PFSK-1 (cell line): ENCODE data around the gene DHTKD1.

Experiments
- POLR2AphosphoS5 ChIP-seq: IDR thresholded peaks from 2 replicates; pipeline ENCODE4 v1.6.1; 2012; ENCODE audit warnings: low read depth, mild to moderate bottlenecking, control low read depth, low read length, moderate library complexity
- REST ChIP-seq, 2 experiments: IDR thresholded peaks; 2 replicates each; pipeline versions ENCODE4 v1.6.1 to v1.8.0; 2011 to 2012; ENCODE audit warnings: low read depth in 2 of 2, low read length in 2 of 2, control low read depth in 1 of 2, inconsistent platforms in 1 of 2, mild to moderate bottlenecking in 1 of 2, moderate library complexity in 1 of 2; ENCODE audit not compliant: insufficient read depth in 1 of 2
- SIN3A ChIP-seq: IDR thresholded peaks from 2 replicates; pipeline ENCODE4 v1.6.1; 2012; ENCODE audit warnings: mild to moderate bottlenecking, low read length, moderate library complexity, borderline replicate concordance; ENCODE audit not compliant: insufficient read depth

- no peak for TF ChIP-seq POLR2AphosphoS5
- TF ChIP-seq REST (IDR thresholded peaks at IDR 0.05; ENCODE audit: insufficient read depth in 1 of 2, low read depth in 2 of 2, low read length in 2 of 2), result no peak
- TF ChIP-seq SIN3A, result no peak
Observed at GRCh38 chr10:12056748-12057147, 12.0 kb upstream of the DHTKD1 start.
